EL (cell line): ENCODE data around the gene MAFG.
A peak's percentile ranks its signal among the peaks of the same experiment; 100 is the strongest.

Source experiments
- DNase-seq: peaks from one replicate; pipeline ENCODE4 v3.0.0-alpha.2; 2016

MAFG gene

GRCh38 chr17:81890447-81891302 is 36.9 kb downstream of the MAFG start:
- no peak for DNase-seq

- DNase-seq = no peak
Measured at GRCh38 chr17:81889602-81890001, 37.9 kb downstream of the MAFG start.

GRCh38 chr17:81888988-81889595 is 38.4 kb downstream of the MAFG start:
- DNase-seq = no peak

- DNase-seq = no peak
Measured at GRCh38 chr17:81888105-81888987, 39.2 kb downstream of the MAFG start.

GRCh38 chr17:81885869-81886548 is 41.5 kb downstream of the MAFG start:
- peak; percentile 80 for DNase-seq

GRCh38 chr17:81885454-81885853 is 42.1 kb downstream of the MAFG start:
- DNase-seq = no peak

GRCh38 chr17:81884968-81885367 is 42.6 kb downstream of the MAFG start:
- no peak for DNase-seq

GRCh38 chr17:81884520-81884919 is 43.0 kb downstream of the MAFG start:
- no peak for DNase-seq

GRCh38 chr17:81879121-81879520 is 48.4 kb downstream of the MAFG start:
- no peak for DNase-seq

- no peak for DNase-seq
Measured at GRCh38 chr17:81878294-81878693, 49.2 kb downstream of the MAFG start.

- DNase-seq = no peak
Measured at GRCh38 chr17:81877569-81877968, 50.0 kb downstream of the MAFG start.

- peak; percentile 89 for DNase-seq
Measured at GRCh38 chr17:81871387-81872230, 55.9 kb downstream of the MAFG start.

- DNase-seq = no peak
Measured at GRCh38 chr17:81870981-81871386, 56.6 kb downstream of the MAFG start, which contains the start of gene ARHGDIA. ARHGDIA (minus strand) TSS chr17:81871337; CDS start chr17:81869930, 1,407 bp downstream.

GRCh38 chr17:81870131-81870980 is 57.2 kb downstream of the MAFG start:
- peak; percentile 61 for DNase-seq

GRCh38 chr17:81869221-81870130 is 58.1 kb downstream of the MAFG start:
- peak; percentile 60 for DNase-seq

- peak; percentile 94 for DNase-seq
Measured at GRCh38 chr17:81868674-81869220, 58.8 kb downstream of the MAFG start.
